ENCODE measurements around the gene SLC46A1. TPM values are rescaled to one million over a fixed set of nuclear protein-coding genes. Genes with fewer than 3 reads are reported as not detected.

The SLC46A1 gene
- total and polyA plus RNA-seq, 2 donors (not counting 1 experiment from before 2014, with no cell fraction given) = 2.5 to 4.3 TPM

GRCh38 chr17:28402844-28403243, 3.2 kb downstream of the SLC46A1 start:
- H3K27ac ChIP-seq (ENCODE audit: low read length in 2 of 2) = no peak overlapping the region
- H3K36me3 ChIP-seq (replicated peaks in 1 of 2; ENCODE audit: control extremely low read depth in 1 of 2, control insufficient read depth in 1 of 2, extremely low read depth in 1 of 2, insufficient read depth in 2 of 2, low read length in 1 of 2) = no peaks in the 10 kb centered on the region
- H3K9me3 ChIP-seq (ENCODE audit: control extremely low read depth in 1 of 3, control insufficient read depth in 2 of 3, insufficient read depth in 1 of 3, low read length in 2 of 3) = peaks cover 0 to 4% (median 0%) of the 10 kb centered on the region in 3 donors
- H3K4me1 ChIP-seq (ENCODE audit: control insufficient read depth in 2 of 2, insufficient read depth in 2 of 2, low read length in 2 of 2) = peaks cover 8 to 12% of the 10 kb centered on the region in 2 donors
- POLR2A ChIA-PET = no interaction called here
- H3K27me3 ChIP-seq (replicated peaks in 1 of 4; ENCODE audit: control extremely low read depth in 1 of 4, control insufficient read depth in 3 of 4, insufficient read depth in 4 of 4, low read length in 3 of 4) = no peaks in the 10 kb centered on the region
- Mint-ChIP-seq H3K4me3 (no peak overlapping the region), H3K4me1 (peaks cover 13% of the 10 kb centered on the region), H3K27me3 (no peaks in the 10 kb centered on the region), H3K9me3 (ENCODE audit: insufficient read depth) (no peaks in the 10 kb centered on the region), H3K27ac (no peak overlapping the region)
- H4K20me1 ChIP-seq (ENCODE audit: control insufficient read depth, insufficient read depth, low read length, poor library complexity, severe bottlenecking) = no peaks in the 10 kb centered on the region
- H3K9ac ChIP-seq (ENCODE audit: low read length) = no peak overlapping the region
- H2AFZ ChIP-seq (ENCODE audit: insufficient read depth, low read depth, low read length, poor library complexity, severe bottlenecking) = no peak overlapping the region
- CTCF ChIA-PET = no interaction called here
- H3K4me2 ChIP-seq (replicated peaks; ENCODE audit: low read depth, low read length, poor library complexity, severe bottlenecking) = no peak overlapping the region
- DNase-seq (no peak), ATAC-seq (ENCODE audit: low read depth) (no peak)
- no peaks in the 10 kb centered on the region for H3K79me2 ChIP-seq (ENCODE audit: control insufficient read depth, insufficient read depth, low read length)
- no peak overlapping the region for H3K4me3 ChIP-seq (ENCODE audit: control extremely low read depth in 1 of 5, extremely low read depth in 1 of 5, insufficient read depth in 1 of 5, low read depth in 2 of 5, low read length in 4 of 5)
- WGBS (ENCODE audit: insufficient coverage) = 100% methylated on average over 6 of the region's 6 CpGs
- intact Hi-C loops (cut with micrococcal nuclease) = no loop called here
- TF ChIP-seq EZH2 (IDR thresholded peaks at IDR 0.05; ENCODE audit: borderline replicate concordance, insufficient read depth, low read depth, low read length, poor library complexity, severe bottlenecking) (no peak), CTCF (IDR thresholded peaks at IDR 0.05) (no peak)

GRCh38 chr17:28402224-28402630, 3.8 kb downstream of the SLC46A1 start:
- no peak overlapping the region for H3K27ac Mint-ChIP-seq
- intact Hi-C loops (cut with micrococcal nuclease) = no loop called here
- H3K4me2 ChIP-seq (replicated peaks; ENCODE audit: low read depth, low read length, poor library complexity, severe bottlenecking) = no peak overlapping the region
- H3K9me3 Mint-ChIP-seq (ENCODE audit: insufficient read depth) = no peaks in the 10 kb centered on the region
- H3K27me3 Mint-ChIP-seq = no peaks in the 10 kb centered on the region
- no peak overlapping the region for H3K27ac ChIP-seq (ENCODE audit: low read length in 2 of 2)
- no CpG with 5 or more reads among the region's 3 CpGs for WGBS (ENCODE audit: insufficient coverage)
- POLR2A ChIA-PET = no interaction called here
- H3K4me1 Mint-ChIP-seq = peaks cover 13% of the 10 kb centered on the region
- no peak for DNase-seq
- H3K9me3 ChIP-seq (ENCODE audit: control extremely low read depth in 1 of 3, control insufficient read depth in 2 of 3, insufficient read depth in 1 of 3, low read length in 2 of 3) = peaks cover 0 to 4% (median 0%) of the 10 kb centered on the region in 3 donors
- no peak overlapping the region for H3K9ac ChIP-seq (ENCODE audit: low read length)
- no peaks in the 10 kb centered on the region for H3K79me2 ChIP-seq (ENCODE audit: control insufficient read depth, insufficient read depth, low read length)
- H3K27me3 ChIP-seq (replicated peaks in 1 of 4; ENCODE audit: control extremely low read depth in 1 of 4, control insufficient read depth in 3 of 4, insufficient read depth in 4 of 4, low read length in 3 of 4) = no peaks in the 10 kb centered on the region
- no peak overlapping the region for H3K4me3 Mint-ChIP-seq
- no peak overlapping the region for H3K4me3 ChIP-seq (ENCODE audit: control extremely low read depth in 1 of 5, extremely low read depth in 1 of 5, insufficient read depth in 1 of 5, low read depth in 2 of 5, low read length in 4 of 5)
- no peaks in the 10 kb centered on the region for H4K20me1 ChIP-seq (ENCODE audit: control insufficient read depth, insufficient read depth, low read length, poor library complexity, severe bottlenecking)
- no peaks in the 10 kb centered on the region for H3K36me3 ChIP-seq (replicated peaks in 1 of 2; ENCODE audit: control extremely low read depth in 1 of 2, control insufficient read depth in 1 of 2, extremely low read depth in 1 of 2, insufficient read depth in 2 of 2, low read length in 1 of 2)
- peaks cover 8 to 12% of the 10 kb centered on the region in 2 donors for H3K4me1 ChIP-seq (ENCODE audit: control insufficient read depth in 2 of 2, insufficient read depth in 2 of 2, low read length in 2 of 2)
- CTCF ChIA-PET = interaction anchor here (0.7 to 3.0 kb wide), 2 partner anchors 14 to 593 kb away, joined by 3 to 20 read pairs; no protein-coding TSS in a partner anchor
- no peak for ATAC-seq (ENCODE audit: low read depth)
- no peak overlapping the region for H2AFZ ChIP-seq (ENCODE audit: insufficient read depth, low read depth, low read length, poor library complexity, severe bottlenecking)
- no peak for TF ChIP-seq EZH2 (IDR thresholded peaks at IDR 0.05; ENCODE audit: borderline replicate concordance, insufficient read depth, low read depth, low read length, poor library complexity, severe bottlenecking)
- TF ChIP-seq CTCF (IDR thresholded peaks at IDR 0.05) = no peak
